ENCODE data around the gene NDUFS6.

DNA sequence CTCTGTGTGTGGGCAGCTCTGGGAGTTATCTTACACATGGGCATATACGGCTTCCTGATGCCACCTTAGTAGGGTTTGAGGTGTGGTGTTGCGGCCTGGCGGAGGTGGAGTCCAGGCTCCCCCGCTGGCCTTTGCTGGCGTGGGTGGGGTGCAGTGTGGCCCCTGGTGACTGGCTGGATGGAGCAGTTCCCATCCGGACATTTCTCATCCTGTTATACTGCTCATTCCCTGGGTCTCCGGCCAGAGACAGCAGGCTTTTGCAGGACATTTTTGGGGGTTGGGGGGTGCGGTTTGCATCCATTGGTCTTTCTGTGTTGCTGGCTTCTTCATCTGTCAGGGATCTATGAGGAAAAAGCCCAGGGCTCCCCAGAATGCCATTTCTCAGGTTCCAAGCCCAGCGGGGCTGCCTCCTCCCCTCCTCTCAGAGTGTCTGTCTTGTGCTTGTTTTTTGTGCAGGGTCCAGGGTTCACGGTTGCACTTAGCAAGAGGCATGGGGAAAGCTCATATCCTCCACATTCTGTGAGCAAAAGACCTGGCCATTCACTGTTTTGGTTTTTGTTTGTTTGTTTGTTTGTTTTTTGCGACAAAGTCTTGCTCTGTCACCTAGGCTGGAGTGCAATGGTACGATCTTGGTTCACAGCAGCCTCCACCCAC is 22.3 kb downstream of the NDUFS6 start:
- TF ChIP-seq CTCF (conservative IDR thresholded peaks at IDR 0.05 in 1 of 2, IDR thresholded peaks at IDR 0.05 in 1 of 2; ENCODE audit: low read depth in 1 of 2, low read length in 2 of 2) (no peak), EZH2 (IDR thresholded peaks at IDR 0.05; ENCODE audit: low read length, missing control alignments) (no peak)

All from fibroblast of lung (primary cell).